ENCODE results near the gene SCN10A.

- no peak for TF ChIP-seq POLR2A (IDR thresholded peaks at IDR 0.05)
- no peak for TF ChIP-seq CTCF (IDR thresholded peaks at IDR 0.05)
Measured at GRCh38 chr3:38758557-38758956, 57.5 kb downstream of the SCN10A start.
